Measurements from ENCODE around the gene TAF3. TPM values are rescaled to one million over a fixed set of nuclear protein-coding genes. Genes with fewer than 3 reads are reported as not detected.

TAF3 gene
- total RNA-seq, 1 experiment from 2014 or later, result 5.5 TPM

DNA sequence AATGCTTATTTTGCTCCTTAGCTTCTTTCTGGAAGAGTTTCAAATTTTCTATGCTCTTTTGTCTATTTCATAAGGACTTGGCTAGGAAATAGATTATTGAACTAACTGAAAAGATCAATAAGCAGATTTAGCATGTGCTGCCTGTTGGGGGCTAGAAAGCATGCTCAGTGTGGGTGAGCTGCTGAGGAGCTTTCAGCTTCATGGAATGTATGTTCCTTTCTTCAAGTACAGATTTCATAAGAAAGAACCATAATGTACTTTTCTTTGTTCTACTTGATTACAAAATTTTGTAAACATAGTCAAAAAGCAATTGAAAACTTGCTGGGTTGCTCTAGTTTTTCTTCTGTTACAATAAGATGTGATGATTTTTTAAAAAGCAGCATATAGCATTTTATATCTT lies 73.8 kb downstream of the TAF3 start:
- ATAC-seq (no peak), DNase-seq (ENCODE audit: low read depth, low spot score) (no peak)
- intact Hi-C loops (cut with micrococcal nuclease; ENCODE audit: unreplicated experiment) (no loop called here), in situ Hi-C loops (cut with HindIII; ENCODE audit: low pct_unique_long_range_greater_than_20kb, low sequenced_read_pairs) (no loop called here)
- no peaks in the 10 kb centered on the region for H3K9me3 ChIP-seq (ENCODE audit: control insufficient read depth, insufficient read depth, low read depth, low read length)
- POLR2A ChIA-PET, result no interaction called here
- no peaks in the 10 kb centered on the region for H3K36me3 ChIP-seq (ENCODE audit: control insufficient read depth, insufficient read depth, low read length)
- CTCF ChIA-PET, result no interaction called here
- no peak overlapping the region for H3K27ac ChIP-seq (ENCODE audit: low read length)
- H3K4me1 ChIP-seq (ENCODE audit: control insufficient read depth, insufficient read depth, low read length), result no peaks in the 10 kb centered on the region
- H3K4me3 ChIP-seq (ENCODE audit: low read depth in 2 of 2, low read length in 2 of 2), result no peak overlapping the region
- TF ChIP-seq POLR2AphosphoS5 (IDR thresholded peaks at IDR 0.05; ENCODE audit: low read depth, low read length) (no peak), TCF7L2 (IDR thresholded peaks at IDR 0.05; ENCODE audit: low read depth, low read length) (no peak), CTCF (IDR thresholded peaks at IDR 0.05) (no peak), SIN3A (IDR thresholded peaks at IDR 0.05; ENCODE audit: borderline replicate concordance, insufficient read depth, low read depth, low read length) (no peak)
- TF ChIP-seq, protein P1, sequence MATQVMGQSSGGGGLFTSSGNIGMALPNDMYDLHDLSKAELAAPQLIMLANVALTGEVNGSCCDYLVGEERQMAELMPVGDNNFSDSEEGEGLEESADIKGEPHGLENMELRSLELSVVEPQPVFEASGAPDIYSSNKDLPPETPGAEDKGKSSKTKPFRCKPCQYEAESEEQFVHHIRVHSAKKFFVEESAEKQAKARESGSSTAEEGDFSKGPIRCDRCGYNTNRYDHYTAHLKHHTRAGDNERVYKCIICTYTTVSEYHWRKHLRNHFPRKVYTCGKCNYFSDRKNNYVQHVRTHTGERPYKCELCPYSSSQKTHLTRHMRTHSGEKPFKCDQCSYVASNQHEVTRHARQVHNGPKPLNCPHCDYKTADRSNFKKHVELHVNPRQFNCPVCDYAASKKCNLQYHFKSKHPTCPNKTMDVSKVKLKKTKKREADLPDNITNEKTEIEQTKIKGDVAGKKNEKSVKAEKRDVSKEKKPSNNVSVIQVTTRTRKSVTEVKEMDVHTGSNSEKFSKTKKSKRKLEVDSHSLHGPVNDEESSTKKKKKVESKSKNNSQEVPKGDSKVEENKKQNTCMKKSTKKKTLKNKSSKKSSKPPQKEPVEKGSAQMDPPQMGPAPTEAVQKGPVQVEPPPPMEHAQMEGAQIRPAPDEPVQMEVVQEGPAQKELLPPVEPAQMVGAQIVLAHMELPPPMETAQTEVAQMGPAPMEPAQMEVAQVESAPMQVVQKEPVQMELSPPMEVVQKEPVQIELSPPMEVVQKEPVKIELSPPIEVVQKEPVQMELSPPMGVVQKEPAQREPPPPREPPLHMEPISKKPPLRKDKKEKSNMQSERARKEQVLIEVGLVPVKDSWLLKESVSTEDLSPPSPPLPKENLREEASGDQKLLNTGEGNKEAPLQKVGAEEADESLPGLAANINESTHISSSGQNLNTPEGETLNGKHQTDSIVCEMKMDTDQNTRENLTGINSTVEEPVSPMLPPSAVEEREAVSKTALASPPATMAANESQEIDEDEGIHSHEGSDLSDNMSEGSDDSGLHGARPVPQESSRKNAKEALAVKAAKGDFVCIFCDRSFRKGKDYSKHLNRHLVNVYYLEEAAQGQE (IDR thresholded peaks at IDR 0.05; ENCODE audit: insufficient read depth in 1 of 2, low read depth in 2 of 2, low read length in 1 of 2), result no peak
- H3K27me3 ChIP-seq (ENCODE audit: control insufficient read depth, insufficient read depth, low read length), result no peaks in the 10 kb centered on the region
- BruUV-seq (replicated peaks), result no TSS peak

- in situ Hi-C loops (cut with HindIII; ENCODE audit: low pct_unique_long_range_greater_than_20kb, low sequenced_read_pairs), result no loop called here
- BruUV-seq (replicated peaks), result no TSS peak
- no peaks in the 10 kb centered on the region for H3K36me3 ChIP-seq (ENCODE audit: control insufficient read depth, insufficient read depth, low read length)
- ChIA-PET CTCF (no interaction called here), POLR2A (no interaction called here)
- no peaks in the 10 kb centered on the region for H3K27me3 ChIP-seq (ENCODE audit: control insufficient read depth, insufficient read depth, low read length)
- no peak overlapping the region for H3K27ac ChIP-seq (ENCODE audit: low read length)
- TF ChIP-seq CTCF (IDR thresholded peaks at IDR 0.05) (no peak), POLR2AphosphoS5 (IDR thresholded peaks at IDR 0.05; ENCODE audit: low read depth, low read length) (no peak), TCF7L2 (IDR thresholded peaks at IDR 0.05; ENCODE audit: low read depth, low read length) (no peak), SIN3A (IDR thresholded peaks at IDR 0.05; ENCODE audit: borderline replicate concordance, insufficient read depth, low read depth, low read length) (no peak)
- TF ChIP-seq, protein P1 (IDR thresholded peaks at IDR 0.05; ENCODE audit: insufficient read depth in 1 of 2, low read depth in 2 of 2, low read length in 1 of 2), result no peak
- intact Hi-C loops (cut with micrococcal nuclease; ENCODE audit: unreplicated experiment), result no loop called here
- ATAC-seq, result no peak
- no peaks in the 10 kb centered on the region for H3K9me3 ChIP-seq (ENCODE audit: control insufficient read depth, insufficient read depth, low read depth, low read length)
- no peak for DNase-seq (ENCODE audit: low read depth, low spot score)
- H3K4me1 ChIP-seq (ENCODE audit: control insufficient read depth, insufficient read depth, low read length), result no peaks in the 10 kb centered on the region
- no peak overlapping the region for H3K4me3 ChIP-seq (ENCODE audit: low read depth in 2 of 2, low read length in 2 of 2)
These were observed 77.4 kb downstream of the TAF3 start for GRCh38 chr10:7895699-7896090.

Measured in Panc1 (cell line).